Peyer's patch (tissue), 4 donors: ENCODE measurements around the gene SULF2.

Experiments used
- CTCF ChIP-seq, 6 experiments: fragments of 450-650 bp in 4 of 6; fragments of 200-600 bp in 2 of 6; sonication (generic) in 1 of 6; IDR thresholded peaks; one replicate each; pipeline ENCODE4 v1.5.1; 2017 to 2019; ENCODE audit warnings: antibody characterized with exemption in 6 of 6, mild to moderate bottlenecking in 3 of 6, moderate library complexity in 1 of 6
- POLR2A ChIP-seq, 2 donors: fragments of 450-650 bp; IDR thresholded peaks; one replicate each; pipeline ENCODE4 v1.5.1; 2017; ENCODE audit warnings: antibody characterized with exemption in 2 of 2, mild to moderate bottlenecking in 2 of 2, moderate library complexity in 2 of 2

GRCh38 chr20:47805951-47806350, 20.7 kb upstream of the SULF2 start:
- TF ChIP-seq POLR2A (IDR thresholded peaks at IDR 0.05) (no peak), CTCF (IDR thresholded peaks at IDR 0.05) (no peak)
